Mammary epithelial cell (primary cell): Measurements from ENCODE around the gene GOLGA3.

Source experiments
- EZH2 ChIP-seq: IDR thresholded peaks from 2 replicates; pipeline ENCODE4 v1.6.1; 2012; ENCODE audit warnings: low read length, inconsistent platforms, borderline replicate concordance
- TF ChIP-seq, protein P1 (sequence below), 2 donors: IDR thresholded peaks in 1 of 2; conservative IDR thresholded peaks in 1 of 2; 2 replicates each; pipeline ENCODE4 v1.5.1; 2011 to 2012; ENCODE audit warnings: inconsistent platforms in 2 of 2, low read length in 2 of 2, mild to moderate bottlenecking in 2 of 2, control low read depth in 1 of 2, low read depth in 1 of 2; ENCODE audit not compliant: insufficient read depth in 1 of 2; ENCODE audit errors: extremely low read depth in 1 of 2

GRCh38 chr12:132814232-132814631, 14.4 kb downstream of the GOLGA3 start:
- TF ChIP-seq, protein P1, sequence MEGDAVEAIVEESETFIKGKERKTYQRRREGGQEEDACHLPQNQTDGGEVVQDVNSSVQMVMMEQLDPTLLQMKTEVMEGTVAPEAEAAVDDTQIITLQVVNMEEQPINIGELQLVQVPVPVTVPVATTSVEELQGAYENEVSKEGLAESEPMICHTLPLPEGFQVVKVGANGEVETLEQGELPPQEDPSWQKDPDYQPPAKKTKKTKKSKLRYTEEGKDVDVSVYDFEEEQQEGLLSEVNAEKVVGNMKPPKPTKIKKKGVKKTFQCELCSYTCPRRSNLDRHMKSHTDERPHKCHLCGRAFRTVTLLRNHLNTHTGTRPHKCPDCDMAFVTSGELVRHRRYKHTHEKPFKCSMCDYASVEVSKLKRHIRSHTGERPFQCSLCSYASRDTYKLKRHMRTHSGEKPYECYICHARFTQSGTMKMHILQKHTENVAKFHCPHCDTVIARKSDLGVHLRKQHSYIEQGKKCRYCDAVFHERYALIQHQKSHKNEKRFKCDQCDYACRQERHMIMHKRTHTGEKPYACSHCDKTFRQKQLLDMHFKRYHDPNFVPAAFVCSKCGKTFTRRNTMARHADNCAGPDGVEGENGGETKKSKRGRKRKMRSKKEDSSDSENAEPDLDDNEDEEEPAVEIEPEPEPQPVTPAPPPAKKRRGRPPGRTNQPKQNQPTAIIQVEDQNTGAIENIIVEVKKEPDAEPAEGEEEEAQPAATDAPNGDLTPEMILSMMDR (conservative IDR thresholded peaks at IDR 0.05 in 1 of 2, IDR thresholded peaks at IDR 0.05 in 1 of 2; ENCODE audit: extremely low read depth in 1 of 2, insufficient read depth in 1 of 2, low read depth in 1 of 2, low read length in 2 of 2) = no peak
- no peak for TF ChIP-seq EZH2
